ENCODE results near the gene TIMP3.

Gene TIMP3

DNA sequence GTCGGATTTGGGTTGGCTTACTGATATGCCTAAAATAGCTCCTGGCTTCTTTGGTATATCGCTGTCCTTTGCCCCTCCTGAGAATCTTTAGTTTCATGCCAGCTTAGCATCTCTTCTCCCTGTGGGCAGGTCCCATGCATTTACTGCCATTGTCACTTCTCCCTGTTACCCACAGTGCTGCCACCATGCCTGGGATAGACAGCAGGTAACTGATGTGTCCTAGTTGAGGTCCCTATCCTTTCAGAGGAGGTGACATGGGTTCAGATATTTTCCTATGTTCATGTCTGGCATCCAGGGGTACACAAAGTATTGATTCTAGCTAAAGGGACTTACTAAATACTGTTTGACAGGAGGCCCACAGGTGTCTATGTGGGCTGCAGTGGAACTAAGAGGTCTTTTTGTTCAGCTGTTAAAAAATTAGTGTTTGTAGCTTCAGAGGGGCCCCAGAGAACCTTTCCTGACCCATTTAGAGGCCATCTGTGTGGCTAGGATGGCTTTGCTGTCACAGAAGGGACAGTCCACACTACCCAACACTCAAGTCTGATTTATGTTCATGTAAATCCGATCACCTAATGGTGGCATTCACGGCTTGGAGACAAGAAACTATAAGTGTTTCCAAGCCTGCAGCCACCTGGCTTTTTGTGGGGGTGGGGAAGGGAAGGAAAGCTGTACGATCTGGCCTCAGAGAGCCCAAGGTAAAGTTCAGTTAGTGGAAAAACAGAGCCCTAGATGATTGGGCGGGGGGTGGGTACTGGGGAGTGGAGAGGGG lies 8.5 kb downstream of the TIMP3 start:
- no peak for DNase-seq

DNA sequence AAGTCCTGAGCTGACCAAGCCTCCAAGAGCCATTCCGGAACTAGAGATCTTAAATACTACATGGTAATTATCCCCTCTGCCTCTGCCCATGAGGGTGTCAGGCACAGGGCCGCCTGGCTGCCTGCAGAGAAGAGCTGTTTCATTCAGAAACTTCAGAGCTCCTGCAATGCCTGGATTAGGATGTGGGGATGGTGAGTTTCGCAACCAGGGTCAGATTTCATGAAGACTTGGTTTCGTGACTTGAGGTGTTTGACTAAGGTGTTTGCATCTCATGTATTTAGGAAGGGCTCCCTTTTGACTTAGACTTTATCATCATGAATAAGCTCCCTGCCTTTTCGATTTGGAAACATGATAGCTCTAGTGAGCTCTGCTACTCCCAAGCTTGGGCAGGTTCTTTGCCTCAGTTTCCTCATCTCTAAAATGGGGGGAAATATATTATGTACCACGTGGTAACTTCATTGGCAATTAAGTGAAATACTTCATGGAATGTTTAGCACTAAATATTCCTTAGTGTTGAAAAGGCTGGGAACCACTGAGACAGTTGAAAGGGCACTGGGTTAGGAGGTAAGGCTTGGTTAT lies 9.1 kb downstream of the TIMP3 start:
- DNase-seq = no peak

DNA sequence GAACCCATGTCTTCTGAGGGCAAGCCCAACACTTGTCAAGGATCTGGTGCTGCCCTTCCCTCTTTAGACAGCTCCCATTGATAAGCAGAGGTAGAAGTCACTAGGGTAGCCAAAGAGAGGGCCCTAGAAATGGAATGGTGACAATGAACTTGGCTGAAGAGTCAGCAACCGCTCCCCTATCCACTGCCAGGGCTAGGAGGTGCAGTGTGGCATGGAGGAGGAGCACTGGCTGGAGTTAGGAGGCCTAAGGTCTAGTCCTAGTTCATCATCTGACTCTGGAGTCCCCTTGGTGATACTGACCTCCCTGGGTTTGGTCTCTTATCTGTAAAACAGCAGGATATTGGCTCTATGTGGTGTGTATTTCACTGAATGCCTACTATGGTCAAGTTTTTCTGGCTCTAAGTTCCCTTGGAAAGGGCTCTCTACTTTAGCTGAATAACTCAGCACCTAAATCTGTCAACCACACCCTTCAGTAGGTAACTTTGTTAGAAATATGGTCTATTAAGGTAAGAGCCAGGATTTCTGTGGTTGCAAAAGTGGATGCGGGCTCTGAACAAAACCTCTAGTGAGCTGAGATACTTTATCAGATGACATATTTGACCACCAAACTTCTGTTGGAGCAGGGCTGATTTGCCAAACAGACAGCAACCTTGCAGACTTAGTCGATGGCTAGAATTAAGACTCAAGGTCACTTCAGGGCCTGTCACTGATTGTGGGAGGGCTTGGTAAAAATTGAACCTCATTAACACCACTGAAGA lies 10.5 kb downstream of the TIMP3 start:
- DNase-seq = no peak

DNA sequence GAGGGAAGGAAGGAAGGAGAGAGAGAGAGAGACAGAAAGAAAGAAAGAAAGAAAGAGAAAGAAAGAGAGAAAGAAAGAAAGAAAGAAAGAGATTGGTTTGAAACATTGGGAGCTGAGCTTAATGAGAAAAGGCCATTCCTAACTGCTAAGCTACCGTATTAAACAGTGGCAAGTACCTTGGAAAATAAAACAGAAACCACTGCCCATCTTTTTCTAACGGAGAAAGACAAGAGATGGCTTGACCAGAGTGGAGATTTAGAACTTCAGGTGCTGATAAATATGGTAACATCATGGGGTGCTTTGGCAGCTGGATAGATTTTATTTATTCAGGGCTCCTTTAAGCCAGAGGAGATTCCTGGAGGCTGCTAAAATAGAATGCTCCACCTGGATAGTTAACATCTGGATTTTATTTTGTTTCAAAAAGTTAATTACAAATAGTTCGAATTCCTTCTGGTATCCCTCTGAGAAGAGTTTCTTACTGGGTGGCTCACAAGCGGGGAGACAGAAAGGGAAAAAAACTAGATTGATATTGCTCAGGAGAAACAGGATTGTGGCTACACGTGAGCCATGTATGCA lies 12.9 kb downstream of the TIMP3 start:
- DNase-seq = no peak

DNA sequence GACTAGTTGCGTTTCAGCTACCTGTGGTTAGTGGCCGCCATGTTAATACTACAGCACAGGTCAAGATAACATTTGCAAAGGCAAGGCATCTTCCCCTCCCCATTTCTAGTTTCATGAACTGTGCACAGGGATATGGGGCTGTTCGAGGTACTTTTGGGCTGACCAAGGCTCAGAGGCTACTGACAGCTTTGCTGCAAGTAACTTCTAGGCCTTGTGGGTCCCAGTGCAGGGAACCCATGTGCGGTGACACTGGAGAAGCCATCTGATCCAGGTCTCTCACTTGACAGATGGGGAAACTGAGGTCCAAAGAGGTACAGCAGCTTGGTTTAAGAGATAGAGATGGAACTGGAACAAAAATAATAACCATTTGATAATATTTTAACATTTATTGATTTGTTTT lies 13.6 kb downstream of the TIMP3 start:
- no peak for DNase-seq

DNA sequence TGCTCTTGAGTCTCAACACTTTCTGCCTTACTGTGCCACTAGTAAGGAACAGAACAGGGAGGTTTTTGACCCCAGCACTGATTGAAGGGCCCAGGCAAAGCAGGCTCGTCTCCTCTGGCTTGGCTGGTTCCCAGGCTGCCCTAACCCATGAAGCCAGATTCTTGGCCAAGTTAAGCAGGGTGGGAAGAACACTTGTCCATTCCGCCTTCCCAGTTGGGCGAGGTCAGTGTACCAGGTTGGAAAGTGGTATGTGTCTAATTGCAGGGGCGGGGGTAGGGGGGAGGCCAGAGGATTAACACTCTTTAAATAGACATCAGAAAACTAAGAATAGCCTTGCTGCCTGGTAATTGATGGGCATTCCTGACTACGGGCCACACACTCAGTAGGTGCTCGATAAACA lies 14.4 kb downstream of the TIMP3 start:
- no peak for DNase-seq

DNA sequence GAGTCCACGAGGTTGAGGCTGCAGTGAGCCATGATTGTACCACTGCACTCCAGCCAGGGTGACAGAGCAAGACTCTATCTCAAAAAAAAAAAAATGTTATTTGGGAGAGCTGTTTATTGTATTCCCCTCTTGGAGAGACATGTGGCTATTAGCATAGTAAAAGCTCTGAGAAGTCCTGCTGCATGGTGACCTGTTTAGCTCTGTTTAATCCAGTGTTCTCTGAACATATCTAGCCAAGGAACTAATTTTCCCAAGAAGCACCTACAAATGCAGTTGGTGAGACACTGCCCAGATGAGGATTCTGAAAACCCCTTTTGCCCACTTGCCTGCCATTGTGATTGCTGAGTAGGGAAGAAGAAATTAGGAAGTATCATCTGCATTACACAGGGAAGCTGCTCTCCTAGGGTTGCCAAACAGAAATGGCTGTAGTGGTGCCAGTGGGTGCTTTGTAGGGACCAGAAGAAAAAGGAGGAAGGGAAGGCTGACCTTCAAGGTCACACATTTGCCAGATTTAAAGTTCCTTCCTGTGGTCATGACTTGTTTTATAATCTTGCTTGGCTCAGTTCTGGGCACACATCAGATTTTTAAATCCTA lies 15.7 kb downstream of the TIMP3 start:
- no peak for DNase-seq

DNA sequence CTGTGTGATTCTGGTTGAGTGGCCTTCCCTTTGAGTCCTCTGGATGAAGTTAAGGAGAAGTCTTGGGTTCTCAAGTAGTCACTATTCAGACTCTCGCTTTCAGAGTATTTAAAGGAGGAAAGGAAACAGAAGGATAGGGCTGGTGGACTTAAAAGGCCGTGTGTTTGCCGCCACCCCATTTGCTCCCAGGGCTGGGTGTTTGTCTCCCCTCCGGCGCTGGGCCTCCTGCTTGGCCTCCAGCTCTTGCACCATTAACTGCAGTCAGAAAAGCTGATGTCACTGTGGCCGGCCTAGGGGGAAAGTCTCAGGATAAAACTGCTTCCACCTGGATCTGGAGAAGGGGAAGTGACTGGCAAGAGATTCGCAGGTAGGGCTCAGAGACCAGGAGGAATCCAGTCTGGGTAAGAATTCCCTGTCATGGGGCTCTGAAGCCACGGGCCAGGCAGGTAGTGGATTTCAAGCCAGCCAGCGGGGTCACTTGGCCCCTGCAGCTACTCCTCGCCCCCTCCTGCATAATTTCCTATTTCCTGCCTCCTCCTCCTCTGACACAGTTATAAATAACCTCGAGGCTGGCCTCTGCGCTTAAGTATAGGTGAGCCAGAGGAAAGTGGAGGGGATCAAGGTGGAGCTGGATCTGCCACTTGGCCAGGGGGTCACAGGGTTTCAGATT lies 17.1 kb downstream of the TIMP3 start:
- no peak for DNase-seq

DNA sequence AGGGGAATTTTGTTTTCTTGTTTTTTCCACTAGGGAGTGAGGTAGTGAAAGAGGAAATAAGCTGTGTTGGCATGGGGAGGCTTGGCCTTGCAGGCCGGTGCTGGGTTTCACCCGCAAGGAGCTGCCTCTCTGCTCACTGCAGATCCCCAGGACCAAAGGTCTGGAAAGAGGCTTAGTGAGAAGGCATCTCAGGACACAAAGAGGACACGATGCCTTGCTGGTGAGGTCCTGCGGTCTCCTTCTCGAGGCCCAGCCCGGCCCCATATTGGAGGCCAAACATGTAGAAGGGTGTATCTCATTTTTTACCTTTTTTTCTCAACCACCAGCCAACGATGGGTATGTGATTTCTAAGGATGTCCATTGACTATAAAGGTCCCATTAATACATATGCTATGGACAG lies 17.6 kb downstream of the TIMP3 start:
- no peak for DNase-seq

DNA sequence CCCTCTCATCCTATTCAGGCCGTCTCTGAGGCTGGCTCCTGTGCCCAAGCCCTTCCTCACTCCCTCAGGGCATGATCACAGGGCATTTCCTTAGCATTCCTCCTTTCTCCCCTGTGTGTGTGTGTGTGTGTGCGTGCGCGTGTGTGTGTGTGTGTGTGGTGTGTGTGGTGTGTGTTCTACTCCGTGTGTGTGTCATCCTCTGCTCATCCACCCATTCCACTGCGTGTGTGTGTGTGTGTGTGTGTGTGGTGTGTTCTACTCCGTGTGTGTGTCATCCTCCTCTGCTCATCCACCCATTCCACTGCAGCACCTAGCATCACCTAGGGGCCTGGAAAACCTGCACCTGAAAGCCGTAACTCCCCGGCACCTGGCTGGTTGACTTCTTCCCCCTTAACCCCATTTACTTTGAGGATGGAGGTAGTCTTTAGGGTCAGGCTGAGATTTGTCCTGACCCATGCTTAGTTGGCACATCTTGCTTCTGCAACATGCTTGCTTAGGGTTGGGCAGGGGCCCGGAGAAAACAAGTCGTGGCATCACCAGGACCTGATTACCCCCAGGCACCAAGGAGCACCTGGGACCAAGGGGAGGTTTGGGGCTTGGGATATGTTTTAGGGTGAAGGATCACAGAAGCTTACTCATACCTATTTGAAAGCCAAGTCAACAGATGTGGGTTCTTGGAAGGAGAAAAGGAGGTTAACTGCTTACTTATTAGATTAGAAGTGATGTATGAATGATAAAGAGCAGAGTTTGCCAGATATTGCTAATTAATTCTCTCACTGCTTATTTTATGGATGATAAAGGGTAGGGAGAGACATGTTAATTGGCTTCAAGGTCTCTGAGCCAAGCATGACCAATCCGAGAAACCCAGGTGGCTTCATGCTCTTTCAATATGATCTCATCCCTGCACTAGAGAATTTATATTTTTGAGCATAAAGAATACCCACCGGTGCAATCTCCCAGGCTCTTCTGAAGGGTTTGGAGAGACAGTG lies 18.9 kb downstream of the TIMP3 start:
- DNase-seq = peak; percentile 27

DNA sequence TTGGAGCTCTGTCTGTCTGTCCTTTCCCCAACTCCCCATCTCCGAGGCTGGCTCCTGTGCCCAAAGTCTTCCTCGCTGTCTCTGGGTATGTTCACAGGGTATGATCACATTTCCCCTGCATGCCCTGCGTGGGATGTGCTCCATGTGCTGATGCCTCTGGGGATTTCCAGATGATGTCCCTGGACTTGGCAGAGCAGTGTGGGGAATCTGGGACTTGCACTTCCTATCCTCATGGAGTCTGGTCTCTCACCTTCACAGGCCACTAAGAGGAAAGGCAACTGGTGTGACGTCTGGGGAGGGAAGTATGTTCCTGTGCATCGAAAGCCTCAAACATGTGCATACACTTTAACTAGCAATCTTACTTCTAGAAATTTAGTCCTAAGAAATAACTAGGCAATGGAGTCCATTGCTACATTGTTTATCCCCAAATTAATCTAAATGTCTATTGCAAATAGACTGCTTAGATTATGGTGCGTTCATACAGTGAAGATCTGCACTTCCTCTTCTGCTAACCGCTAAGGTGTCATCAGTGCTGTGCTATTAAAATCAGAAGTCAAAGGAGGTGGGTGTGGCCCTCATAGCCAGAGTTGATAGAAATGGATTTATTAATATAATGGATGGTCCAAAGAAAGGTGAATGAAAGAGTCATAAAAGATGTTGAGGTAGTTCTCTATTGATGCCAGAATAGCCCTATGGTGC lies 20.8 kb downstream of the TIMP3 start:
- DNase-seq = no peak

DNA sequence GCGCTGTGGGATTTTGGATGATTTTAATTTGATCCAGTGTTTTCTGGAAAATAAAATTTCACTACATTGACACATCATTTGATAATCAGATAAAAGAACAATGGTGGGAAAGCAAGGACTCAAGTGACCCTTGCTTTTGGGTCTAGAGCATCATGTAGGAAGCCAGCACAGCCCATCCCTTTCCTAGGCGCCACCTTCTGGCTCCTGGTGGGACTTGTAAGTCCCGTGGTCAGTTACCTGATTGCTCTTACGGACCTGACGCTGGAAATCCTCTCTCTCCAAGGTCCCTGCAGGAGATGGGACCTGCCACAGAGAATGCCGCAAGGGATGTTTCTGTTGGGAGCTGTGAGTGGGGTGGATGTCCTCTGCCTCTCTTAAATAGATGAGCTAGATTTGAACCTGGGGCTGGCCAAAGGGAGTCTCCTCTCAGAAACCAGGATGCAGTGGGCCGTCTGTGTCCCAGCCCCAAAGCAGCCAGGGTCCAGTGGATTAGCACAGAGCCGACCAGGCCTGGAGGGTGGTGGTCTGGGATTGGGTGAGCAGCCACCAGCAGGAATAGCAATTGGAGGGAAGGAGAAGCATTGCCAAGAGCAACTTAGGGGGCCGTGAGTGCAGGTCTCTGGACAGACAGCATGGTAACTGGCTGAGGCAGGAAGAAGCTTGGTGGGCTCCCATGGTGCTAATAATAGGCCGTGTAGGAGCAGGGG lies 21.7 kb downstream of the TIMP3 start:
- DNase-seq = peak; percentile 31

DNA sequence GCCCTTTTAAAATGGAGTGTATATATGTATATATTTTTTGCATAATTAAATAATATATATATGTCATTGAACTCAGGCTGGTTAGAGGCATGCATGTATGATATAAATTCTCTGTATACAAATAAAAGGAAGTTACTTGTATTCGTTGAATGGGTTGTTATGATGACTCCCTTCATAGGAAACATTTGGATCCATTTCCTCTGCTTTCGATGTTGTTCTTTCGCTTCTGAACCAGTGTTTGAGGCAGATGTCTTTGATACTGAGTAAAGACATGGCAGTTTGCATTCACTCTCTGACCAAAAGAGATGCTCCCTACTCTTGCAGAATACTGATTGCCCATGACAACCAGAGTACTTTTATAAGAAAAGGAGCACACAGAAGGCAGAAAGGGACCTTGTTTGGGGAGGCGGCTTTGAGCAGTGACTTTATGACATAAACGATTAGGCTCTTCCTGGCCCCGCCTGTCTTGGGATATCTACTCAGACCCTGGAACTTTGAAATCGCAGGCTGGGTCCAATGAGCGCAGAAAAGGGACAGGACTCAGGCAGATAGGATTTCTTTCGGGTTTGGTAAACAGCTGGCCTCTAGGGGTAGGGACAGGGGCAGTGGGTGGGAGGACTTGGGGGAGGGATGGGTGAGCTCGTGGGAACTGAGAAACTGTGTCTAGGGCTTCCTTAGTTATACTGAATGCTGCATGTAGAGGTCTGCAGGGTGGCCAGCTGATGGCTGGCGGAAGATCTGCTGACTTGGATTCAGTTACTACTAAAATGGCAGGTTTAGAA lies 23.2 kb downstream of the TIMP3 start:
- no peak for DNase-seq

DNA sequence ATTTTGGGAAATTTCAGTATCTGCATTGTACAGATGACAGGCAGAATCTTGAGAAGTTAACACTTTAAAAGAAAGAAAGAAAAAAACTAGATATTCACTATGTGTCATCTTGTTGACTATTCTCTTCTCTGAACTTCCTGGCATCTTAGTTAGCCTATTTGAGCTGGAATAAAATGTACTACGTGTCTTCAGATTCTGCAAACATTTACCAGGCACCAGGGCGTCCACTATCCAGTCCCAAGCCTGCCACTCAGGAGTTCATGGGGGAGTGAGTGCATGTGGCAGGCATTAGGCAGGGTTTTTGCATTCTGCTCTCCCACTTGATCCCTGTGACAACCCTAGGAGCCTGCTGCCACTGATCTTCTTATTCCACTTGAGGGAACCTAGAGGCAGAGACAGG lies 25.0 kb downstream of the TIMP3 start:
- no peak for DNase-seq

DNA sequence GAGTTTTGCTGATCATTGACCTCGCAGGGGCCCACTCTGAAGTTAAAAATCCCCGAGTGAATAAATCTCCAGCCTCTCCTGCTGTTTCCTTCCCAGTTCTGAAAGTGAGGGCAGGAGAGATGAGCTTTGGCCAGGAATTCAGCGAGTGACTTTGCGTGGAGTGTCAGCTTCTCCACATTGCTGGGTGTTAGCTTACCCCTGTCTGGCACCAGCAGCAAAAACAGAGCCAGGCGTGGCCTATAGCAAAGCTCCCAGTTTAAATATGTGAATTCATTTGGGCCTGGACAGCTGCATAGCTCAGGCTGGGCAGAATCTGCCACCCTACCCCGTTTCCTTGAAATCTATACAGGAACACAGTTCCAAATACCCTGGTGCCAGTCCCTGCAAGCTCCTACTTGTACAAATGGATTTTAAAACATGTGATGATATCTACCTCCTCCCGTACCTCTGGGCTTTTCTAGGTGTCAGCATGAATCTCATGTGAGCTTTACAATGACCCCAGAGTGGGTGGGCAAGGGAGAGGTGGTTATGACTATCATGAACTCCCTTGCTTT lies 25.6 kb downstream of the TIMP3 start:
- DNase-seq = no peak

DNA sequence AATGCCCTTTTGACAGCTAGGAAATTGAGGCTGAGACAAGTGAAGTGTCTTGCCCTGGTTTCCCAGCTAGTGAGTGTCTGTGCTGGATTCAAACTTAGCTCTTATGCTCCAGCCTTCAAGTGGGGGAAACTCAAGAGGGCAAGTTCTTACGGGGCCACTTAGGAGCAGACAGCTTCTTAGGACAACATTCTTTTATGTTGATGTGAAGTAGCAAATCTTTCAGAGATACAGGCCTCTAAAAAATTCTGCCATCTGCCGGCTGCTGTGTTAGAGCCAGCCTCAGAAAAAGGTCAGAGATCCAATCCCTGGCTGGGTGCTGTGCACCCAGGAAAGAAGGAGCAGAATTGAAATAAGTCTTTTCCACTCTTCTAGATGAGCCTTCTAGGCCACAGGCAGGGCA lies 26.6 kb downstream of the TIMP3 start:
- no peak for DNase-seq

DNA sequence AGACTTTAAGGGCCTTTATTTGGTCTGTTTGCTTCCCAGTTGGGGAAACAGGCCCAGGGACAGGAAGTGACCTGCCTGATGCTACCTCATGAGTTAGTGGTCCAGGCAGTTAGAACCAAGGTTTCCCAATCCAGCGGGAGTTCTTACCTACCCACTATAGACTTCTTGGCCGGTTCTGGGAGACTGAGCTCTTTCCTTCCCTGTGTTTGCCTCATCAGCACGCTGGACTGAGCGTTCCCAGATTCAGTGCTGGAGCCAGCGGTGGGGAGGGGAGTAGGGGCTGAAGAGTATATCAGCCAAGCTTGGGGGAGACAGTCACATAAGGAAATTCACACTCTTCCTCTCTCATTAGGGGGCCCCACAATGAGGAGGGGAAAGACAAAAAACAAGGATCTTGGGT lies 27.1 kb downstream of the TIMP3 start:
- DNase-seq = no peak

DNA sequence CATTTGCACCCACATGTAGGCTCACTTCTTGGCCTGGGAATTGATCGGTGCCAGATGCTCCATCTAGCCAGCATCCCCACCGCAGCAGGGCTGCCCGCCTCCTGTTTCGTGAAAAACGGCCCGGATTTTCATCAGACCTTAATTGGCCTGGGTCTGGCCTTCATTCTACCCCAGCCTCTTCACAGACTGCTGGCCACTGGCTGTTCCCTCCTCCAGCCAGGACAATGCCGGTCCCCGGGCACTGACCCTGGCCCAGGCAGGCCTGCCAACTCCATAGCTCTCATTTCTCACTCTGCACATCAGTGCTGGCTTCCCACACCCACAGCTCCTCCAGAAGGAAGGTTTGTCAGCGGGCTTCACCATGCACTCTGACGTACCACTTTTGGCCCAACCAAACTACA lies 27.9 kb downstream of the TIMP3 start:
- DNase-seq = no peak

DNA sequence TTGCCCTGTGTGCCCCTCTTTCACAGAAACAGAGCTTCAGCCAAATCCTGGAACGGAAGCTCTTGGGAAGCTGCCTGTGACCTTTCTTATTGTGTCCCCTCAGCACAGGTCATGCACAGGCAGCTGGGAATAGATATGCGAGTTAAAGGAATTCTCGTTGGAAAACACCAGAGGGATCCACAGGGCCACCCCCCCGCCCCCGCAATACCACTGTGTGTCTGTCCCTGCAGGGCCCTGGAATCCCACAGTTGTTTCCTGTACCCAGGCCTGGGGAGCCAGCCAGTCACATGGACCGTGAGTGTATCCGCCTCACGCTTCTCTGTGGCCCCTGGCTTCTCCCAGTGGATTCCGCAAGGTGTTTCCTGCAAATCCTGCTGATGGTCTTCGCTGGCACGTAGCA lies 29.0 kb downstream of the TIMP3 start:
- DNase-seq = no peak

Measured in fibroblast of skin of scalp (primary cell).